GOT3 (cell line): ENCODE measurements around the gene TSSK2.
"Not testable (repeated sequence)": the region's sequence is repeated elsewhere in the genome, so short reads cannot be mapped to it uniquely, and the experiment has no call there.

Source experiments
- DNase-seq: peaks from one replicate; lab custom pipeline; 2025; ENCODE audit warnings: mixed read lengths; lab: John Stamatoyannopoulos, UW

TSSK2 gene

DNA sequence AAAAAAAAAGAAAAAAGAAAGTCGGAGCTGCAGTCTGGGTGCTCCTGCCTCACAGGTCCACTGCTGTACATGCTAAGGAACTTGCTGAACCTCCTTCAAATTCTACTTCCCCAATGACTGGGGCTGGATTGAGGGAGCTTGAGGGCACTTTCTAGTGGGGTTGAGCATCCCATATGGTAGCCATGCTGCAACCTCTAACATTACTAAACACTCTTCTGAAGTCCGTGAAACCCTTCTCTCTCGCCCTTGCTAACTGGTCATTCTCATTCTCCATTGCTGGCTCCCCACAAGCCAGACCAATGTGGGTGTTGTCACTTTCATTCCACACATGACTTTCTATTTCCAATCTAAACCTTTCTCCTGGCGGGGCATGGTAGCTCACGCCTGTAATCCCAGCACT, 12.1 kb downstream of the TSSK2 start:
- DNase-seq, result no peak

DNA sequence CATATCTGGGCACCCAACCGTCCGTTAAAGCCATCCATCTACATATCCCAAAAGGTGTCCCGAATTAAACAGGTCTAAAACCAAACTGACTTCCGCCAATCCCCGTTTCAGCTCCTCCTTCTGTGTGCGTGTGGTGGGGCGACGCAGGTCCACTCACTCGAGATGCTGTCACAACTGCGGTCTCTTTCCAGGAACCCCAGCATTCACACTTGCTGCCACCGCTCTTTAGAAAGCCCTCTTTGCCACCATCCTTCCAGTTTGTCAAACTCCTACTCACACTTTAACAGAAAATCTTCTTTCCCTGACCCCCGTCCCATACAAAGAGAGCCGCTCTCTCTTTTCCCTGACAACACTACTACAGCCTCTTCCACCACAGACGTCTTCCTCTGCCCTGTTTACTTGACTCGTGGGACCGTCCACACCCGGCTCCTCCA, 12.9 kb downstream of the TSSK2 start:
- no peak for DNase-seq

DNA sequence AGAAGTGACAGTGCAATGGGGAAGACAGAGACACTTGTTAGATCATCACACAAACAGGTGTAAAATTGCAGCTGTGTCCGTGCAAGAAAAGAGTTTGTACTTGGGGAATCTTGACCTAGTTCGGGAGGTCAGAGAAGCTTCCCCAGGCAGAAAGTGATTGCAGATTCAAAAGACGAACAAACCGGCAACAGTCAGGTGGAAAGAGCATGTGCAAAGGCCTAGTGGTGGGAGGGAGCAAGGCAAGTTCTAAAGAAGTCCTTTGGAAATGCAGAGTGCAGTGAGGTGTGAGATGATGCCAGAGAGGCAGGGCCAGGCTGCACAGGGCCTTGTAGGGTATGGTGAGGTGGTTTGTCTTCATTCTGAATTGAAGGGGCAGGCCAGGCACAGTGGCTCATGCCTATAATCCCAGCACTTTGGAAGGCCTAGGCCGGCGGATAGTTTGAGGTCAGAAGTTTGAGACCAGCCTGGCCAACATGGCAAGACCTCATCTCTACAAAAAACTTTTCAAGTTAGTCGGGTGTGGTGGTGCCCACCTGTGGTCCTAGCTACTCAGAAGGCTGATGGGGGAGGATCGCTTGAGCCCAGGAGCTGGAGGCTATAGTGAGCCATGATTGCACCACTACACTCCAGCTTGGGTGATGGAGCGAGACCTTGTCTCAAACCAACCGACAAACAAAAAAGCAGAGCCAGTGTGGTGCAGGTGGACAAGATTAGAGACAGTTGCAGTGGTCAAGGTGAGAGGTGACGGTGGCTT, 15.3 kb downstream of the TSSK2 start:
- no peak for DNase-seq

DNA sequence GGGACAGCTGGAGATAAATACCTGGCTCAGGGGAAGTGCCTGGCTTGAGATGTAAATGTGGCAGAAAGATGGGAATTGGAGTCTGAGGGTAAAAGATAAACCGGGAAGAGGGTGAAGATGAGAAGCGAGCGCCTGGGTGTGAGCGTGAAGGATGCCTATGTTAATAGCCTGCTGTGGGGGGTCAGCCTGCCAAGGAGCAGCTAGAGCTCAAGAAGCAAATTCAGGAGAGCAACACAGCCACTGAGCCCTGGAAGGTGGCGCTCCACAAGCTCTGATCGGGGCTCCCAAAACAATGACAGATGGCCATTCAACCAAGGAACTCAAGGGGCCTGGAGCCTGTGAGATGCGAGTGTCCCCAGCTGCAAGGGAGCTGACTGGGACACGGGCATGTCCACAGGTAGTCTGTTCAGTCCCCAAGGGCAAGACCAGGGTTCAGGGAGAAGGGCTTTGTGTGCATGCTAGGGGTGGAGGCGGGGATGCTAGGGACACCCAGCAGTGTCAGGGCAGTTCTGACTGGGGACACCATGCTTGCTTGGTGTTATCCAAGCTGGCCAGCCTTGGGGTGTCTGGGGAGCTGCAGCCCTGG, 16.2 kb downstream of the TSSK2 start:
- no peak for DNase-seq

DNA sequence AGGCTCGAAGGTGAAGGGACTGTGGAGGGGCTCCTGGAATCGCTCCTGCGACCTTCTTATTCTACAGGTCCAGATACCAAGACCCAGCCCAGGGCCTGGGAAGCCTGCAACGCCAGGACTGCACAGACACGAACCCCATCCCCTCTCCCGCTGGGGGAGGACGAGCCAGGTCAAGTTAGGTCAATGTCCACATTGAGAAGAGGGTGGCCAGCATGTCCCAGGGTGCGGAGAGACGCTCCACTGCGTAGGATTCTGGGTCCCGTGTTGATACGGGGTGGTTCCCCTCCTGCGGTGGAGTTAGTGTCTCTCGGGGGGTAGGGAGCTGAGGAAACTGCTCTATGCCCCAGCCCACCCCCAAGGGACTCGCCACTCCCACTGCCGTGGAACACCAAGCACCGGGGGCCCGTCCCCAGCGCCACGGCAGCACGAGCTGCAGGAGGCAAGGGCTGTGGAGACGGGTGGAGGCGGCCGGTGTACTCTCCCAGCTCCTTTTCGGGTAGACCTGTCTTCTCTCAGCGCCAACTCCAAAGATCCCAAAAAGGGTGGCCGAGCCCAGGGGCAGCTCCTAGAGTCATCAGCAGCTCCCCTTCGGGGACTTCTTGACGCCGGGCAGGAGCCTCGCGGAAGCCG, 17.4 kb downstream of the TSSK2 start:
- no peak for DNase-seq

DNA sequence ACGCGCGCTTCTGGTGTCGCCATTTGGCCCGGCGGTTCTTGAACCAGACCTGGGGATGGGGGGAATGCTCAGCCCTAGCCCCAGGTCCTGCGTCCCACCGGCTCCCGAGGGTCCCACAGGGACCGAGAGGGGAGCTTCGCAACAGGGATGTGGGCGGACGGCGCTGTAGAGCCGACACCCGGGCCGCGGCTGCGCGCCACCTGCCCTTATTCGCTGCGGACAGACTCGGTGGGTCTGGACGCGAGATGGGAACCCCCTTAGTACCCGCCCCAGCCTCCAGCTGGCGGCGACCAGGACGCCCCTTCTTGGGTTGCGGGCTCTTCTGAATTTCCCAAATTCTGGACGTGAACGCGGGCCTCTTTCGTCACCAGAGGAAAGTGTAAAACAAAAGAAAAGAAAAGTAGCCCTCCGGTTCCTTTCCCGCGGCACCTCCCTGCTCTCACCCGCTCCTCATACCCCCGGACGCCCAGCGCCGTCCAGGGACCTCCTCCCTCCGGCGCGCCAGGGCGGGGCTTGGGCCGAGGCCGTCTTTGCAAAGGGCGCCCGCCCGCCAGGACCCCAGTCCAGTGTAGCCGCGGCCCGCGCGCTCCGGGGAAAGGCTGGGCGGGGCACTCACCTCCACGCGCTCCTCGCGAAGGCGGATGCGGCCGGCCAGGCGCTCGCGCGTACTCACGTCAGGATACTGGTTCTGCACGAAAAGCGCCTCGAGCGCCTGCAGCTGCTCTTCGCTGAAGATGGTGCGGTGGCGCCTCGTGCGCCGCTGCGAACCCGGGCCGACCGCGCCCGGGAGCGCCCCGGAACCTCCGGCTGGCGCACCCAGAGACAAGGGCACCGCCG, 18.2 kb downstream of the TSSK2 start:
- DNase-seq, result no peak

DNA sequence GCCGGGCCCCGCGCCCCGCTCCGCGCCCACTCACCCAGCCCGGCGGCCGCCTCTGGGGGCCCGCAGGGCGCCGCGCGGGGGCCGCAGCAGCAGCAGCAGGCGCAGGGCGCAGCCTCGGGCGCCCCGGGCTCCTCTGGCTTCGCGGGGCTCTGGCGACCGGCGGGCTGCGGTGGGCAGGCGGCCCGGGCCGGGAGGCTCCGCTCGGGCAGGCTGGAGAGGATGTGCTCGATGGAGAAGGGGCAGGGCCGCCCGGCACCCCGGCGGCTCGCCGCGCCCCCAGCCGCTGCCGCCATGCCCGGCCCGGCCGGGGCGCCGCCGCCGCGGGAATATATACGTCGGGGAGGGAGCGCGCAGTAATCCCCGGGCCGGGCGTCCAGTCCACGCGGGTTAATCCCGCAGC, 18.9 kb downstream of the TSSK2 start, which contains the start of gene GSC2:
TSS of gene GSC2 (minus strand) at position 302 of the 400 bp plus-strand sequence. CDS start at position 293, 9 bp downstream.
- no peak for DNase-seq

DNA sequence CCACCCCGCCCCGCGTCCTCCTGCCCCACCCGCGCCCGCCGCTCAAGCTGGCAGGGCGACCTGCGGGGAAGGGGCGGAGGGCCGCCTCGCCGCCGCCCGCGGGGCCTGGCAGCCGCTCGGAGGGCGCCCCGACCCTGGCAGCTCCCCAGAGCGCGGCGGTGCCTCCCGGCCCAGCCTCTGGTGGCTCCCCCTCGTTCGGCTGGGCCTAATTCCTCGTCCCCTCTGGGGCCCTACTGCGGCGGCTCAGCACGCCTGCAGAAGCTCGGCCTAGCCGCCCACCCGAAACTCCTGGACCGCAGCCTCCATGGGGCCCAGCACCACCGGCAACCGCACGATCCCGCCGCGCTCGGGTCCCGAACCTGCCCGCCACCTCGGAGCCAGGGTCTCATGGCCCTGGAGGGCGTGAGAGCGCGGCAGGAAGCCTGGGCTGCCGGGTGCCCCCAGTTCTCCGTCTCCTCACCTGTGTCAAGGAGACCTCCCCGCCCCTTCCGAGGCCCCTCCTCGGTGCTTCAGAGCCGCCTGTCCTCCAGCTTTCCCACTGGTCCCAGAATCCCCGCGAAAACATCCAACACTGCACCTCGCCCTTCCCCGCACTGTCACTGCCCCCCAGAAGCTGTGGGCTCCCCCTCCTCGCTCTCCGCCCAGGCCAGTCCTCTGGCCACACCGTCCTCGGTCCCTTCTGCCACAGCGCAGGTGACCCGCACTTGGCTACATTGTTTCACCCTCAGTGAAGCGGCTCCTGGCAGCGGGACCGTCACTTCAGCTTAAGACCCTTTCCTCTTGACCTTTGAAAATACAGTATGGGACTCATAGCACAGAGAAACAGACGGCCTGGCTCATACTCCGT, 19.6 kb downstream of the TSSK2 start:
- no peak for DNase-seq

DNA sequence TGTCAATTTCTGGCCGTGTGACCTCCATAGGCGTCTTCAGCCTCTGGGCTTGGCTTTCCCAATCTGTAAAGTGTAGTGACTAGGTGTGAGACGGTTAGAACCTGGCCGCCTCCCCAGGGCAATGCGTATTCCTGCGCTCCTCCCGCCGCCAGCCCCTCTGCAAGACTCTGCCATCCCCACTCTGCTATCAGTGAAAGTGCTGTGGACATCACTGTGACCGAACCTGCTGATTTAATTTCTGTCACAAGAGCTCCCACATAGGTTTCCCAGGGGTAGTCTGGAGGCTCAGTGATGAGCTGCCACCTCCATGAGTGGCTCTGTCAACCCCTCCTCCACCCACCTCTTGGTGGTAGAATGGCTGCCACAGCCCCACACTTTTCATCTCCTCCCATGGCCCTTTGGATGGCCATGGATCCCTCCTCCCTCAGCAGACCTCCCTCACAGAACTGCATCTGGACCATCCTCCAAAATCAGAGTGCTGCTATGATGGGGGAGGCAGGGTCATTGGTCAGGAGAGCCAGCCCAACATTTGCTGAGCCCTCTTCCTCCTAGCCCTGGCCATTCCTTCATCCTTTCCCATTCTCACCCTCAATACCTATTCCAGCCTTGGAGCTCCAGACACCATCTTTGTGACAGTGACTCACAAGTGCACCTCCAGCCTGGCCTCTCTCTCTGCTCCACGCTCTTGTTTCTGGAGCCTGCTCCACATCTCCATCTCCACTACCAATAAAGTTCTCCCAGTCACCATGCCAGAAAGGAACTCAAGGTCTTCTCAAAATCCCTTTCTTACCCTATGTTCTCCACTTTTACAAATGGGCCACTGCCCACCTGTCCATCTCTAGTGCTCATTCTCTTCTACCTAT, 20.5 kb downstream of the TSSK2 start:
- DNase-seq, result no peak

DNA sequence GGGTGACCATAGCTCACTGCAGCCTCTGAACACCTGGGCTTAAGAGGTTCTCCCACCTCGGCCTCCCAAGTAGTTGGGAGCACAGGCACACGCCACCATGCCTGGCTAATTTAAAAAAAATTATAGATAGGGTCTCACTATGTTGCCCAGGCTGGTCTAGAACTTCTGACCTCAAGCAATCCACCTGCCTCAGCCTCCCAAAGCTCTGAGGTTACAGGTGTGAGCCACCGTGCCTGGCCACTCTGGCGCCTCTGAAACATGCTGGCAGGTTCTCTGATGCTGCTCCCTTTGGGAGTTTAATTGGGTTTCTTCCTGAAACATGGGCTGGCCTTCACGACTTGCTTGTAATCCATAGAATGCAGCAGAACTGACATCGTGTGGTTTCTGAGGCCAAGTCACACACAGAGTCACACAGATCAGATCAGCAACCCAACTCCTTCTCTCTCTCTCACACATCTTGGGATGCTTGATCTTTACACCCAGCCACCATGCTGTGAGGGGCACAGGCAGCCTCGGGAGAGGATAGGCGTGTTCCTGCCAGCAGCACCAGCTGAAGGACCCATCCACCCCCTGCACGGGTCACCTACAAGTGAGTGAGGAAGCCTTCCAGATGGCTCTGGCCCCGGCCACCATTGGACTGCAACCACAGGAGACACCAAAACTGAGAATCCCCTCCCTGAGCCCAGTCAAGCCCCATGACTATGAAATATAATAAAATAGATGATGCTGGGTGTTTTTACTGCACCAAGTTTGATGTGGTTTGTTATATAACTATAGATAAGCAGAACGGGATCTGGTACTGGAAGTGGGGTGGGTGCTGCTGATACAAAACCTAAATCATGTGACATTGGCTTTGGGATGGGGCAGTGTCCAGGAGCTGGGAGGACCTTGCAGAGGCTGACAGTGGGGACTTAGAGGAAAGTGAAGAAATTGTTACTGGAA, 22.1 kb downstream of the TSSK2 start:
- DNase-seq, result no peak

DNA sequence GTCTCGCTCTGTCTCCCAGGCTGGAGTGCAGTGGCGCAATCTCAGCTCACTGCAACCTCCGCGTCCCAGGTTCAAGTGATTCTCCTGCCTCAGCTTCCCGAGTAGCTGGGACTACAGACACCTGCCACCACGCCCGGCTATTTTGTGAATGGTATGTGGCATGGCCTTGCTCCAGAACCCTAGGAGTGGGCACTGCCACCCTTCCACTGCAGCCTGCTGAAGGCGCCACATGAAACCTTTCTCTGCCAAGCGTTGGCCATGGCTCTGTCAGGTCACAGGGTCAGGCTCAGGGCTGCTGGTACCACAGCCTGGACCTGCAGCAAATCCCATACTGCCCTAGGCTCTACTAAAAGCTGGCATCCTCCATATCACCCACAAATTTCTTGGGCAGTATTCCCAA, 25.0 kb downstream of the TSSK2 start:
- not testable (repeated sequence) for DNase-seq

DNA sequence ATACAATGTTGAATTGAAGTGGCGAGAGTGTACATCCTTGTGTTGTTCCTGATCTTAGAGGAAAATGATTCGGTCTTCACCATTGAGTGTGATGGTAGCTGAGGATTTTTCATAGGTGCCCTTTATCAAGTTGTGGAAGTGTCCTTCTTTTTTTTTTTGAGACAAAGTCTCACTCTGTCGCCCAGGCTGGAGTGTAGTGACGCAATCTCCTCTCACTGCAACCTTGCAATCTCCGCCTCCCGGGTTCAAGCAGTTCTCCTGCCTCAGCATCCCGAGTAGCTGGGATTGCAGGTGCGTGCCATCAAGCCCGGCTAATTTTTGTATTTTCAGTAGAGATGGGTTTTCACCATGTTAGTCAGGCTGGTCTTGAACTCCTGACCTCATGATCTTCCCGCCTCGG, 27.5 kb downstream of the TSSK2 start:
- not testable (repeated sequence) for DNase-seq

DNA sequence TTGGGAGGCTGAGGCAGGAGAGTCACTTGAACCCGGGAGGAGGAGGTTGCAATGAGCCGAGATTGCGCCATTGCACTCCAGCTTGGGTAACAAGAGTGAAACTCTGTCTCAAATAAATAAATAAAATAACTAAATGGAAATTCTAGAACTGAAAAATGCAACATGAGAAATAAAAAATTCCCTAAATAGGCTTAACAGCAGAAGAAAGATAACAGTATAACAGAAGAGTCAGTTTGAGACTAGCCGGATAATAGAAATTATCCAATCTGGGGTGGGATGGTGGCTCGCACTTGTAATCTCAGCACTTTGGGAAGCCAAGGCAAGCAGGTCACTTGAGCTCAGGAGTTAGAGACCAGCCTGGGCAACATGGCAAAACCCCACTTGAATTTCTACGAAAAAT, 33.3 kb downstream of the TSSK2 start:
- no peak for DNase-seq

DNA sequence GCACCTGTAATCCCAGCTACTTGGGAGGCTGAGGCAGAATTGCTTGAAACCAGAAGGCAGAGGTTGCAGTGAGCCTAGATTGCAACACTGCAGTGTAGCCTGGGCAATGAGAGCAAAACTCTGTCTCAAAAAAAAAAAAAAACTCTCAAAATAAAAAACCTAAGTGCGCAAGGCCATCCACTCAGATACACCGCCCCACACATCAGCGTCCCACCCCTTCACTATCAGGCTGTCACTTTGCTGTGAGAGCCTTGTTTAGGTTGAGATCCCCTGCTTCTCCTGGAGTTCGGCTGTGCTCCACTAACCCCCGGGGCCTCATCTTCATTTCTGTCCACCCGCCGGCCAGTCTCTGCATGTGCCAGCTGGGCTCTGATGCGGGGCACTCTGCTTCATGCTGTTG, 35.3 kb downstream of the TSSK2 start:
- no peak for DNase-seq

DNA sequence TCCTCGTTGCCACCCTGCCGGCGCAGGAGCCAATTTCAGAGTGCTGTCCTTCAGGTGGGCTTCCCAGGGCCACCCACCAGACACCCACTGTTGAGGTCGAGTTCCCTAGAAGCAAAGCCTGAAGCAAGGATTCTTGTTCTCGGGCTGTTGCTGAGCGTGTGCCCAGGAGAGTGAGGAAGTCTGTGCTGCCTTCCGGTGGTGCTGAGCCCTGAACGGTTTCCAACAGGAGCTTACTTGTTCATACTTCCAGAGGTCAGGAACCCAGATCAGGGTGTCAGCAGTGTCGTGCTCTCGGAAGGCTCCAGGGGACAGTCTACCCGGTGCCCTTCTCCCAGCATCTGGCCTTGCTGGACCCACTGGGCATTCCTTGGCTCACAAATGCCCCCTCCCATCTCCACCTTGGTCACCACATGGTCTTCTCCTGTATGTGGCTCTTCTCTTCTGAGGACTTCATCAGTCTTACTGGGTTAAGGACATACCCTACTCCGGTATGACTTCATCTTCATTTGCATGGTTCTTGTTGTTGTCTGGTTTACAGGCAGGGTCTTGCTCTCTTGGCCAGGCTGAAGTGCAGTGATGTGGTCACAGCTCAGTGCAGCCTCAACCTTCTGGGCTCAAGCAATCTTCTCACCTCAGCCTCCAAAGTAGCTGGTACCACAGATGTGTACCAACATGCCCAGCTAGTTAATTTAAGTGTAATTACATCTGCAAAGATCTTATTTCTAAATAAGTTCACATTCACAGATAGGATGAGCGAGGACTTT, 36.2 kb downstream of the TSSK2 start:
- no peak for DNase-seq

DNA sequence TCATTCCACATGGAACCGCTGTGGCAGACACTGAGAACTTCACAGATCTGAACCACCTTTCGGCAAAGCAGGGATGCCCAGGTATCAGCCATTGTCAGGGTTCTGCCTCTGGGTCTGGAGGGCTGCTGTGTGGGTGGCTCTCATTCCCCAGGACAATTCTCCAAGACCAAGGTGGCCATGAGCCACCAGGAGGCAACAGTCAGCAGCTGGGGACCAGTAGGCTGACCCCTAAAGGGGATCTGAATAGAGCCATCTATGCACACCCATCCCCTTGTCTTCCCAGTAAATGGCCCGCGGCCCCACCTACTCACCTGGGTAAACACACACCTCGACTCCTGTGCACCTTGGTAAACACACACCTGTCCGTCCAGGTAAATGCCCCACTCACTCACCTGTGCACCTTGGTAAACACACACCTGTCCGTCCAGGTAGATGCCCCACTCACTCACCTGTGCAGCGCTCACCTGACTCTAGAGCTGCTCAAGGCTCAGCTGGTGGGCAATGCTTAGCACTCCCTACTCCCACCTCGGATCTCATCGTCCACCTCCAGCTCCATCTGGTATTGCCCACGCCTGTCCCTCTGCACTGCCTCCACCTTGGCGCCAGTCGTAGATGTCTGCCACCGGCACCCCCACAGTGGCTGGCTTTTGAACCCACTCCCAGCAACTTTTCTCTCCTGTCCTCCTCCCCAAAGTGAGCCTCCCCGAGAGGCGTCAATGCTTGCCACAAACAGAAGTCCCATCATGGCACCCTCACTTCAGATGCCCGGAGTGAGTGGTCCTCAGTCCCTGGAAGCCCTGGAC, 37.2 kb downstream of the TSSK2 start:
- DNase-seq, result no peak
